KMS-11 (cell line): ENCODE results near the gene LINS1.

ENCODE experiments used
- H2AFZ ChIP-seq: fragments of 200-600 bp; sonication (generic); 2 replicates; pipeline ENCODE4 v1.6.1; 2016; ENCODE audit warnings: antibody characterized with exemption, mixed run types, low read depth
- H3K27ac ChIP-seq: fragments of 200-600 bp; sonication (generic); 2 replicates; pipeline ENCODE4 v1.6.1; 2016; ENCODE audit warnings: mild to moderate bottlenecking, mixed run types
- H3K27me3 ChIP-seq: fragments of 200-600 bp; sonication (generic); 2 replicates; pipeline ENCODE4 v1.6.1; 2017; ENCODE audit warnings: mild to moderate bottlenecking, low read depth, mixed run types, moderate library complexity; ENCODE audit not compliant: insufficient read depth
- H3K36me3 ChIP-seq: fragments of 200-600 bp; sonication (generic); 2 replicates; pipeline ENCODE4 v1.6.1; 2017; ENCODE audit warnings: mild to moderate bottlenecking, mixed run types; ENCODE audit not compliant: insufficient read depth
- H3K4me1 ChIP-seq: fragments of 200-600 bp; sonication (generic); 2 replicates; pipeline ENCODE4 v1.6.1; 2016; ENCODE audit warnings: mild to moderate bottlenecking, low read depth, mixed run types; ENCODE audit not compliant: poor library complexity, severe bottlenecking
- H3K4me2 ChIP-seq: fragments of 200-600 bp; sonication (generic); 2 replicates; pipeline ENCODE4 v1.7.0; 2016; ENCODE audit warnings: mild to moderate bottlenecking, mixed run types
- H3K4me3 ChIP-seq: fragments of 200-600 bp; sonication (generic); IDR thresholded peaks from 2 replicates; pipeline ENCODE4 v1.6.1; 2017; ENCODE audit warnings: low read depth, low read length, mixed read lengths; ENCODE audit not compliant: insufficient read depth
- H3K79me2 ChIP-seq: fragments of 200-600 bp; sonication (generic); 2 replicates; pipeline ENCODE4 v1.6.1; 2016; ENCODE audit warnings: low read depth, mixed run types; ENCODE audit not compliant: insufficient read depth
- H3K9ac ChIP-seq: fragments of 200-600 bp; sonication (generic); 2 replicates; pipeline ENCODE4 v1.6.1; 2016; ENCODE audit warnings: mild to moderate bottlenecking, mixed run types
- H4K20me1 ChIP-seq: fragments of 200-600 bp; sonication (generic); 2 replicates; pipeline ENCODE4 v1.6.1; 2016; ENCODE audit warnings: mild to moderate bottlenecking, mixed run types; ENCODE audit not compliant: insufficient read depth
- CTCF ChIP-seq: fragments of 200-600 bp; sonication (generic); conservative IDR thresholded peaks from 2 replicates; pipeline ENCODE4 v1.6.1; 2017; ENCODE audit warnings: low read depth, mild to moderate bottlenecking, antibody characterized with exemption, low read length, moderate library complexity, mixed read lengths

Gene LINS1

GRCh38 chr15:100520132-100520921 lies 81.7 kb downstream of the LINS1 start:
- no peak overlapping the region for H3K27ac ChIP-seq
- no peak overlapping the region for H3K9ac ChIP-seq
- TF ChIP-seq CTCF, result no peak
- H3K27me3 ChIP-seq, result no peaks in the 10 kb centered on the region
- no peak overlapping the region for H3K4me2 ChIP-seq
- H3K4me1 ChIP-seq, result no peaks in the 10 kb centered on the region
- H3K36me3 ChIP-seq, result no peaks in the 10 kb centered on the region
- H3K79me2 ChIP-seq, result no peaks in the 10 kb centered on the region
- no peak overlapping the region for H2AFZ ChIP-seq
- no peaks in the 10 kb centered on the region for H4K20me1 ChIP-seq
- H3K4me3 ChIP-seq, result no peak overlapping the region

- no peak for TF ChIP-seq CTCF
- no peak overlapping the region for H3K9ac ChIP-seq
- H3K4me3 ChIP-seq, result no peak overlapping the region
- no peaks in the 10 kb centered on the region for H3K36me3 ChIP-seq
- H3K27ac ChIP-seq, result no peak overlapping the region
- no peaks in the 10 kb centered on the region for H3K27me3 ChIP-seq
- no peaks in the 10 kb centered on the region for H3K79me2 ChIP-seq
- H3K4me1 ChIP-seq, result no peaks in the 10 kb centered on the region
- H4K20me1 ChIP-seq, result no peaks in the 10 kb centered on the region
- H3K4me2 ChIP-seq, result no peak overlapping the region
- H2AFZ ChIP-seq, result no peak overlapping the region
These were observed 84.1 kb downstream of the LINS1 start for GRCh38 chr15:100517846-100518245.
